Heart left ventricle (tissue), 13 donors: ENCODE measurements around the gene LRRC75B.
"Not testable (repeated sequence)": the region's sequence is repeated elsewhere in the genome, so short reads cannot be mapped to it uniquely, and the experiment has no call there.

Experiments
- CTCF ChIP-seq, 12 donors: fragments of 200-600 bp; sonication (generic) in 4 of 12; IDR thresholded peaks; one replicate each; pipeline versions ENCODE4 v1.5.0 to v1.8.0; 2018 to 2022; ENCODE audit warnings: antibody characterized with exemption in 12 of 12, mild to moderate bottlenecking in 5 of 12
- POLR2A ChIP-seq, 2 donors: fragments of 450-650 bp; IDR thresholded peaks; one replicate each; pipeline ENCODE4 v1.6.1; 2017; ENCODE audit warnings: antibody characterized with exemption in 2 of 2, mild to moderate bottlenecking in 2 of 2, moderate library complexity in 2 of 2
- donor health status: ischemic (EF 13 %, LVEDD 7.1; RV severe dilation, severe dysfunction).
- donor health status: DM: no; HTN: yes; CAD: no.
- donor health status: DM: no; HTN: no; CAD: no.
- donor health status: ischemic (EF 25% LVEDD 6.9; RV normal size, moderate dysfunction).
- donor health status: ischemic (EF 25% LVEDD 5.7; RV mildly dilated, moderate dysfunction).
- donor health status: ischemic (EF 35%, LVEDD 5.7; RV mildly dilated, moderate dysfunction).
- donor health status: nonischemic (EF 11% LVEDD 7.7; RV severe dilation, severe dysfunction).
- donor health status: DM: yes; HTN: yes; CAD: no.
- donor health status: PGD.
- donor health status: ischemic (EF 29% LVEDD 5.4; RV normal size, mild dysfunction).
- donor health status: nonischemic (EF 23%, LVEDD 6.1; RV moderate dilation, normal function).

- TF ChIP-seq POLR2A, CTCF (IDR thresholded peaks at IDR 0.05): not testable (repeated sequence)
Measured at GRCh38 chr22:24621244-24621643, 28.4 kb upstream of the LRRC75B start.
